Breast epithelium (tissue), 3 donors: Measurements from ENCODE around the gene SLC30A1. TPM values are rescaled to one million over a fixed set of nuclear protein-coding genes. Genes with fewer than 3 reads are reported as not detected.

Experiments used
- total RNA-seq, 3 donors: library from RNA; depleted of rRNA; stranded (reverse); fragments of >200 nt; gene quantifications; one replicate each; pipeline ENCODE4 v1.1.0, GENCODE V29; 2016

SLC30A1 gene
- total RNA-seq, 3 donors from 2014 or later: 16.1 to 21.2 (median 16.3) TPM

Other genes starting within 250 kb of the SLC30A1 start
- under 1 TPM in 2 of 3 donors, not detected in 1; 0.15 to 0.32 TPM for gene RD3, start 87.0 kb downstream of the SLC30A1 start, total RNA-seq
- gene NEK2, start 96.5 kb upstream of the SLC30A1 start, total RNA-seq: 1 to 10 TPM in 1 of 3 donors, not detected in 2; 1.8 TPM